Suppressor macrophage treated with lipopolysaccharide for 1 hour (primary cell): ENCODE data around the gene KRTAP9-2.
"Not testable (repeated sequence)": the region's sequence is repeated elsewhere in the genome, so short reads cannot be mapped to it uniquely, and the experiment has no call there.

Experiments used
- DNase-seq, 3 donors: peaks; one replicate each; pipeline ENCODE4 v3.0.0-alpha.2; 2020 to 2022

Gene KRTAP9-2

GRCh38 chr17:41226598-41227095, at the start of gene KRTAP9-2:
Gene KRTAP9-2 (plus strand): TSS chr17:41226648. CDS start chr17:41226655, 7 bp downstream.
- not testable (repeated sequence) for DNase-seq

- DNase-seq, result peak; percentile 15 to 35 (median 23)
These were observed 49.6 kb upstream of the KRTAP9-2 start for GRCh38 chr17:41176744-41177387.

- no peak for DNase-seq
These were observed 48.6 kb upstream of the KRTAP9-2 start, which contains the start of gene KRTAP4-2 for GRCh38 chr17:41177727-41178271. Gene KRTAP4-2 (minus strand): TSS chr17:41178221. CDS start chr17:41178164, 57 bp downstream.

DNA sequence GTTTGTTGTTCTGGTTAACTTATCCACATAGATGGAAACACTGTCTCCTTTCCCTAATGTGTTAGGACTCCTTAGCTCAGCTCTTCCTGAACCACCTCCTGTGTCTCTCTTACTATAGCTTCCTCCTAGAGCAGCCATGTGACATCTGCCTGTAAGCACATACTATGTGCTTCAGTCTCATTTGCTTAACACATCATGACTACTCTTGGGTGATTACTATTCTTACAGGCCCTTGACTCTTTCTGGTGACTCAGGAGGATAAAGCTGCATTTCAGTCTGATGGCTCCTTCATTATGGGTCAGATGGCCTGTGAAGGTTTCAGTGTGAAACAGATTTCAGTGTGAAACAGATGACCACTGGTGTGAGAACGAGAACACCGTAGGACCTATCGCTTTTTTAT, 48.1 kb upstream of the KRTAP9-2 start:
- peak; percentile 69 to 83 (median 76) for DNase-seq

- peak; percentile 15 to 38 (median 24) for DNase-seq
These were observed 47.4 kb upstream of the KRTAP9-2 start for GRCh38 chr17:41178843-41179616.

GRCh38 chr17:41184480-41184961, 41.9 kb upstream of the KRTAP9-2 start, which contains the start of gene KRTAP4-1:
Gene KRTAP4-1 (minus strand): TSS chr17:41184911. CDS start chr17:41184854, 57 bp downstream.
- no peak for DNase-seq

- DNase-seq, result peak in 1 of 3 donors; percentile 21
These were observed 41.4 kb upstream of the KRTAP9-2 start for GRCh38 chr17:41185001-41185400.

GRCh38 chr17:41186872-41187271, 39.6 kb upstream of the KRTAP9-2 start:
- DNase-seq, result no peak

GRCh38 chr17:41189837-41190318, 36.6 kb upstream of the KRTAP9-2 start, which contains the start of gene KRTAP9-1:
Gene KRTAP9-1 (plus strand): TSS chr17:41189887. CDS start chr17:41189887, 0 bp downstream.
- not testable (repeated sequence) for DNase-seq

DNA sequence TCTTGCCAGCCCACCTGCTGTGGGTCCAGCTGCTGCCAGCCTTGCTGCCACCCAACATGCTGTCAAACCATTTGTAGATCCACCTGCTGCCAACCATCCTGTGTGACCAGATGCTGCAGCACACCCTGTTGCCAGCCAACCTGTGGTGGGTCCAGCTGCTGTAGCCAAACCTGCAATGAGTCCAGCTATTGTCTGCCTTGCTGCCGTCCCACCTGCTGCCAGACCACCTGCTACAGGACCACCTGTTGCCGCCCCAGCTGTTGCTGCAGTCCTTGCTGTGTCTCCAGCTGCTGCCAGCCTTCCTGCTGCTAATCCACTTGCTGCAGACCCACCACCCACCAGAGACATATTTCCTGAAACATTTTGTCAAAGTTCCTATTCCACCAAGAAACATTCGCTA, 36.1 kb upstream of the KRTAP9-2 start:
- DNase-seq, result no peak

GRCh38 chr17:41196068-41196467, 30.4 kb upstream of the KRTAP9-2 start:
- DNase-seq, result no peak

DNA sequence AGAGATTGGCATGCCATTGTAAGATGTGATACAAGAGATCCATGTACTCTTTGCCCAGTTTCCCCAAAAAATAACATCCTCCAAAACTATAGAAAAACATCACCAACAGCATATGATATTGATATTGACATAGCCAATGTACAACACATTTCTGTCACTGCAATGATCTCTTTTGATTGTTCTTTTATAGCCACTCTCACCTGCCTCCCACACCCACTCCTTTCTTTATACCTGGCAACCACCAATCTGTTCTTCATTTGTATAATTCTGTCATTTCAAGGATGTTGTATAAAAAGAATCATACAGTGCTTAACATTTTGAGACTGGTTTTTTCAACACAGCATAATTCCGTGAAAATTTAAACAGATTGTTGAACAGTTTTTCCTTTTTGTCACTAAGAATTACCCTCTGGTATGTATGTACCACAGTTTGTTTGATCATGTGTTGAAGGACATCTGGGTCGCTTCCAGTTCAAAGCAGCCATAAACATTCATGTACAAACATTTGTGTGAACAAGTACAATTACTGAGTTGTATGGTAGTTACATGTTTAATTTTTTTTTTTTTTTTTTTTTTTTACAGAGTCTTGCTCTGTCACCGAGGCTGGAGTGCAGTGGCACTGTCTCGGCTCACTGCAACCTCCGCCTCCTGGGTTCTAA, 26.9 kb upstream of the KRTAP9-2 start:
- no peak for DNase-seq

DNA sequence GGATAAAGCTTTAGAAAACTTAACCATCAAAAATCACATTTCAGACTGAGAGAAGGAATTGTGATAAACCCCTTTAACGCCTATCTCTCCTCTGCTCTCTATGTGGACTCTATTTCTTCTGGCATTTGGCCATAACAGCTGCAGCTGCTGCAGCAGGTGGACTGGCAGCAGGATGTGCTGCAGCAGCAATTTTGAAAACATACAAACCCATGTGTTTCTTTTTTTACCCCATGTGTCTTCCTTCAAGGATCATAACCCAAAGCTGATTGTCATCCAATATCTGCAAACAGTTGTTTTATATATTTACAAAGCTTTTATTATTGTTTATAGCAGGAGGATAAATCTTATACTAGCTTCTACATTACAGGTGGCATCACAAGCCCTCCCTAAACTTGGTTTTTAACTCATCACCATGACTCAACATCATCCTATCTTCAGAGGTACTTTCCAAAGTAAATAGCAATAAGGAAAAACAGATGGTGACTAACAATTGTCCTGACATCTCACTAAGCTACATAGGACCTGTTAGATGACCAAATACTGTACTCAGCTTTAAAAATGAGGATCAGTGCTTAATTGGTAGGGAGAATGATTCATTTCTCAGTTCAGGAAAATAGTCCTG, 14.5 kb upstream of the KRTAP9-2 start:
- peak; percentile 31 to 52 (median 49) for DNase-seq

DNA sequence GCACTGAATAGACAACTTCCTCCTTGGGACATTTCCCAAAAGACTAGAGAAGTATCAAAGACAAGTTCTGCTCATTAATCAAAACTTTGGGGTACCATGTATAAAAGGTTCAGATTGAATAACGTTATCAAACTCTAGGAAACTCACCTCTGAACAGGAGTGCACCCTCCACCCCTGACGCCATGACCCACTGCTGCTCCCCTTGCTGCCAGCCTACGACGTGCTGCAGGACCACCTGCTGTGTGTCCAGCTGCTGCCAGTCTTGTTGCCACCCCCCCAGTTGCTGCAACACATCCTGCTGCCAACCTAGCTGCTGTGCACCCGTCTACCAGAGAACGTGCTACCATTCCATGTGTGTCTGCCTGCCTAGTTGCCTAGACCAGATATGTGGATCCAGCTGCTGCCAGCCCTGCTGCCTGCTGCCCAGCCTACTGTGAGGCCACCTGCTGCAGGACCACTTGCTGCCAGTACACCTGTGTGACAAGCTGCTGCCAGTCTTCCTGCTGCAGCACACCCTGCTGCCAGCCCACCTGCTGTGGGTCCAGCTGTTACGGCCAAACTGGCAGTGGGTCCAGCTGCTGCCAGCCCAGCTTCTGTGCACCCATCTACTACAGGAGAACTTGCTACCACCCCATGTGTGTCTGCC, 13.8 kb upstream of the KRTAP9-2 start:
- DNase-seq, result no peak

DNA sequence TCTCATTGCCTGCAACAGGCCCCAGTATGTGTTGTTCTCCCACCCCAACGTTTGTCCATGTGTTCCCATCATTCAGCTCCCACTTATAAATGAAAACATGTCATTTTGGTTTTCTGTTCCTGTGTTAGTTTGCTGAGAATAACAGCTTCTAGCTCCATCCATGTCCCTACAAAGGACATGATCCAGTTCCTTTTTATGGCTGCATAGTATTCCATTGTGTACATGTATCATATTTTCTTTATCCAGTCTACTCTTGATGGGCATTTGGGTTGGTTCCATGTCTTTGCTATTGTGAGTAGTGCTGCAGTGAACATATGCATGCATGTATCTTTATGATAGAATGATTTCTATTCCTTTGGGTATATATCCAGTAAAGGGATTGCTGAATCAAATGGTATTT, 10.8 kb upstream of the KRTAP9-2 start:
- DNase-seq, result no peak

DNA sequence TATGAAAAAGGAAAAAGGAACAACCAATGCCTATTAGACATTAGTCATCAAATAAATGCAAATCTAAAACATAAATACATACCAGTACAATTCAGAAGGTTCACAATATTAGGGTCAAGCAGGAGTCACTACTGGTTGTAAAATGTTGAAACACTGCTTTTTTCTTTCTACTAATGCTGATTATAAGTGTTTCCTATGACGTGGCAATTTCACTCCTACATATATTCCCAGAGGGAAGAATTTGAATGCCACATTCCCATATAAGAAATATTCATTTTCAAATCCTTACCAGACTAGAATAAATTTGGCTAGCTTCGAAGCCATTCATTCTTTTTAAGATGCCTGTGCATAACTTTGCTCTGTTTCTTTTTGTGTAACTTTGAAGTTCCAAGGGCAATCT, 2.6 kb upstream of the KRTAP9-2 start:
- DNase-seq, result no peak

- no peak for DNase-seq
These were observed 397 bp upstream of the KRTAP9-2 start for GRCh38 chr17:41226051-41226450.

DNA sequence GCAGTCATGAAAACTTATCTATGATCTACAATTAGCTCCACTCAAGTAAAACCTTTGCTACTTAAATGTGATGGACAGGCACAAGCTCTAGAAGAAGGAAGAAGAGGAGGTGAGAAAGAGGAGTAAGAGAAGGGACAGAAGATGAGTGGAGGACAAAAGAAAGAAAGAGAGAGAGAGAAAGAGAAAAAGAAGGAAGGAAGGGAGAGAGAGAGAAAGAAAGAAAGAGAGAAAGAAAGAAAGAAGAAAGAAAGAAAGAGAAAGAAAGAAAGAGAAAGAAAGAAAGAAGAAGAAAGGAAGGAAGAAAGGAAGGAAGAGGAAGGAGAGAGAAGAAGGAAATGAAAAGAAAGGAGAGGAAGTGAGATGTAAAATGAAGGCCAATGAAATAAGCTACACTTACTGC, 3.6 kb downstream of the KRTAP9-2 start:
- no peak for DNase-seq

- no peak for DNase-seq
These were observed 5.3 kb downstream of the KRTAP9-2 start for GRCh38 chr17:41231731-41232130.

- not testable (repeated sequence) for DNase-seq
These were observed 6.1 kb downstream of the KRTAP9-2 start, which contains the start of gene KRTAP9-3 for GRCh38 chr17:41232399-41233105. Gene KRTAP9-3 (plus strand): TSS chr17:41232449. CDS start chr17:41232502, 53 bp downstream.

GRCh38 chr17:41237116-41237515, 10.7 kb downstream of the KRTAP9-2 start:
- DNase-seq, result not testable (repeated sequence)
